Astrocyte of the cerebellum (primary cell): ENCODE measurements around the gene TBC1D16.
"Not testable (repeated sequence)": the region's sequence is repeated elsewhere in the genome, so short reads cannot be mapped to it uniquely, and the experiment has no call there.

Experiments used
- DNase-seq: peaks from one replicate; pipeline ENCODE4 v3.0.0-alpha.2; 2011; ENCODE audit warnings: low read depth
- H3K4me3 ChIP-seq: 2 replicates; pipeline ENCODE4 v1.5.1; 2011; ENCODE audit warnings: mild to moderate bottlenecking, low read depth, low read length, moderate library complexity
- in situ Hi-C: cut with HindIII; loops from 2 replicates; pipeline ENCODE4 v1.10.0; 2017; ENCODE audit warnings: low sequenced_read_pairs
- TF ChIP-seq, protein P1 (sequence below): IDR thresholded peaks from 2 replicates; pipeline ENCODE4 v1.5.1; 2012; ENCODE audit warnings: low read length, low read depth, moderate library complexity, mild to moderate bottlenecking; ENCODE audit errors: missing control alignments

Gene TBC1D16

DNA sequence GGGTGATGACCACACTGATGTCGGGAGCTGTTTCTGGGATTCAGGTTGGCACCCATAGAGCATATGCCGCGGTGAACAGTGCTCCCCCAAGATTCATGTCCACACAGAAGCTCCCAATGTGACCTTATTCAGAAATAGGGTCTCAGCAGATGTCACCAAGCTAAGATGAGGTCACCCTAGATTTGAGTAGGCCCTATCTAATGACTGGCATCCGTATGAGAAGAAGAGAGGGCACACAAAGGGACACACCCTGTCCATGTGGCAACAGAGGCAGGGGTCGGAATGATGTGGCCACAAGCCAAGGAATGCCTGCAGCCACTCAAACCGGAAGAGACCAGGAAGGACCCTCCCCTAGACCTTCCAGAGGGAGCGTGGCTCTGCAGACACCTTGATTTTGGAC, 35.5 kb downstream of the TBC1D16 start:
- in situ Hi-C loops, result no loop called here
- TF ChIP-seq, protein P1, sequence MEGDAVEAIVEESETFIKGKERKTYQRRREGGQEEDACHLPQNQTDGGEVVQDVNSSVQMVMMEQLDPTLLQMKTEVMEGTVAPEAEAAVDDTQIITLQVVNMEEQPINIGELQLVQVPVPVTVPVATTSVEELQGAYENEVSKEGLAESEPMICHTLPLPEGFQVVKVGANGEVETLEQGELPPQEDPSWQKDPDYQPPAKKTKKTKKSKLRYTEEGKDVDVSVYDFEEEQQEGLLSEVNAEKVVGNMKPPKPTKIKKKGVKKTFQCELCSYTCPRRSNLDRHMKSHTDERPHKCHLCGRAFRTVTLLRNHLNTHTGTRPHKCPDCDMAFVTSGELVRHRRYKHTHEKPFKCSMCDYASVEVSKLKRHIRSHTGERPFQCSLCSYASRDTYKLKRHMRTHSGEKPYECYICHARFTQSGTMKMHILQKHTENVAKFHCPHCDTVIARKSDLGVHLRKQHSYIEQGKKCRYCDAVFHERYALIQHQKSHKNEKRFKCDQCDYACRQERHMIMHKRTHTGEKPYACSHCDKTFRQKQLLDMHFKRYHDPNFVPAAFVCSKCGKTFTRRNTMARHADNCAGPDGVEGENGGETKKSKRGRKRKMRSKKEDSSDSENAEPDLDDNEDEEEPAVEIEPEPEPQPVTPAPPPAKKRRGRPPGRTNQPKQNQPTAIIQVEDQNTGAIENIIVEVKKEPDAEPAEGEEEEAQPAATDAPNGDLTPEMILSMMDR, result no peak
- no peak for DNase-seq
- no peak overlapping the region for H3K4me3 ChIP-seq

- DNase-seq, result no peak
- in situ Hi-C loops, result no loop called here
- H3K4me3 ChIP-seq, result no peak overlapping the region
- TF ChIP-seq, protein P1, result no peak
These were observed 38.5 kb downstream of the TBC1D16 start for GRCh38 chr17:79997011-79997660.

DNA sequence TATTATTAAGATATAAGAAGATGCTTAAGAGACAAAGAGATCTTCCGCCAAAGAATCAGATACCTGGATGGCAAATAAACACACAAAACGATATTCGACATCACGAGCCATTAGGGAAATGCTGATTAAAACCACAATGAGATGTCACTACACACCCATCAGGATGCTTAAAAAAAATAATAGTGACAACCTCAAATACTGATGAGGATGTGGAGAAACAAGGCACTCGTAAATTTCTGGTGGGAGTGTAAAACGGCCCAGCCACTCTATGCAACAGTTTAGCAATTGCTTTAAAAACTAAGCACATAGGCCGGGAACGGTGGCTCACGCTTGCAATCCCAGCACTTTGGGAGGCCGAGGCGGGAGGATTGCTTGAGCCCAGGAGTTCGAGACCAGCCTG, 39.4 kb downstream of the TBC1D16 start:
- H3K4me3 ChIP-seq, result no peak overlapping the region

GRCh38 chr17:79995696-79996095, 40.0 kb downstream of the TBC1D16 start:
- no peak for DNase-seq
- no peak overlapping the region for H3K4me3 ChIP-seq
- TF ChIP-seq, protein P1, result no peak
- in situ Hi-C loops, result no loop called here

More for the DNA sequence above, 39.4 kb downstream of the TBC1D16 start:
- in situ Hi-C loops, result no loop called here
- no peak for DNase-seq
- TF ChIP-seq, protein P1, result no peak

- no peak for DNase-seq
- no peak overlapping the region for H3K4me3 ChIP-seq
- TF ChIP-seq, protein P1, result no peak
- in situ Hi-C loops, result no loop called here
These were observed 41.1 kb downstream of the TBC1D16 start for GRCh38 chr17:79994602-79995001.

DNA sequence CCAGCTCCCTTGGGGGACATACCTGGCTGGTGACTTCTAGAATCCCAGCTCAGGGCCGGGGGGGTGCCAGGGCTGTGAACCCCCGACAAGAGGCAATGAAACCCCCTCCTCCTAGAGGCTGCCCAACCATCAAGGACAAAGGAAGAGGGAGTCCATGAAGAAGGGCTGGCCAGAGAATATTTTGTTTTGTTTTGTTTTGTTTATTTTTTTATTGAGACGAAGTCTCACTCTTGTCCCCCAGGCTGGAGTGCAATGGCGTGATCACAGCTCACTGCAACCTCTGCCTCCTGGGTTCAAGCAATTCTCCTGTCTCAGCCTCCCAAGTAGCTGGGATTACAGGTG, 41.5 kb downstream of the TBC1D16 start:
- DNase-seq, in situ Hi-C loops, H3K4me3 ChIP-seq: not testable (repeated sequence)

- DNase-seq, result no peak
- in situ Hi-C loops, result no loop called here
These were observed 42.1 kb downstream of the TBC1D16 start for GRCh38 chr17:79993390-79994227.

More at GRCh38 chr17:79993390-79994227, 42.1 kb downstream of the TBC1D16 start:
- TF ChIP-seq, protein P1, result no peak
- no peak overlapping the region for H3K4me3 ChIP-seq
